Esophagus mucosa (tissue), 1 donor: ENCODE measurements around the gene PTPRN2. TPM values are rescaled to one million over a fixed set of nuclear protein-coding genes. Genes with fewer than 3 reads are reported as not detected.
"Not testable (repeated sequence)": the region's sequence is repeated elsewhere in the genome, so short reads cannot be mapped to it uniquely, and the experiment has no call there.

Source experiments
- ATAC-seq: fragments of 200-7000 bp; cut with Tn5 transposase; one replicate; pipeline ENCODE4 v1.9.1; 2020
- total RNA-seq: library from RNA; stranded (reverse); gene quantifications from one replicate; pipeline ENCODE4 v1.2.4, GENCODE V29; 2023
- donor health status: DM: yes; HTN: yes; CAD: no.

PTPRN2 gene
- 0.44 TPM for total RNA-seq

DNA sequence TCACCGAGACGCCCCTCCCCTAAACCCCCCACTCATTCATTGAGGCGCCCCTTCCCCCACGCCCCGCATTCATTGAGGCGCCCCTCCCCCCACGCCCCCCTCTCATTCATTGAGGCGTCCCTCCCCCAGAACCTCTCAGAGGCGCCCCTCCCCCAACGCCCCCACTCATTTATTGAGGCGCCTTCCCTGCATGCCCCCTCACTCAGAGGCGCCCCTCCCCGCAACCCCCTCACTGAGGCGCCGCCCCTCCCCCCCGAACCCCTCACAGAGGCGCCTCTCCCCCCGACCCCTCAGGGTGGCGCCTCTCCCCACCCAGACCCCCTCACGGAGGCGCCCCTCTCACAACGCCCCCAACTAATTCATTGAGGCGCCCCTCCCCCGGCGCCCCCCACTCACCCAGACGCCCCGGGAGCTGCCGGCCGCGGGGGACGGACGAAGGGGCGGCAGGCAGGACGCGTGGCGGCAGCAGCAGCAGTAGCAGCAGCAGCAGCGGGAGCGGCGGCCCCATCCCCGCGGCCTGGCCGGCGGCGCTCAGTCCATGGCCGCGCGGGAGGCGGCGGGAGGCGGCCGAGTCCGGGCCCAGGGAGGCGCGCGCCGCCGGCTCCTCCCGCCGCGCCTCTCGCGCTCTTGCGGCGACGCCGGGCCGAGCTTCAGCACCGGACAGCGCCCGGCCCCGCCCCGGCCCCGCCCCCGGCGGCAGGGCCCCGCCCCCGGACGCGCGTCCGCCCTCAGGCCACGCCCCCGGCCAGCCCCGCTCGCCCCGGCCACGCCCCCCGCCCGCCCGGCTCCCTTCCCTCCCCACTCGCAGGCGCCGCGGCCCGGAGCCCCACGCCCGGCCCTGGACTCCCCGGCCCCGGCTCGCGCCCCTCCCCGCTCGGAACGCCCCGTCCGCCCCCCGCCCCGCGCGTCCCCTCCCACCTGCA is at the start of gene PTPRN2:
Gene PTPRN2 (minus strand): TSS at position 662 of the 923 bp plus-strand sequence.
- ATAC-seq: peak; percentile 92

GRCh38 chr7:158633055-158633956 is 45.7 kb upstream of the PTPRN2 start:
- ATAC-seq: no peak

GRCh38 chr7:158631574-158632195 is 44.1 kb upstream of the PTPRN2 start:
- ATAC-seq: no peak

- ATAC-seq: not testable (repeated sequence)
Measured at GRCh38 chr7:158626289-158626688, 38.7 kb upstream of the PTPRN2 start.

GRCh38 chr7:158623241-158623640 is 35.6 kb upstream of the PTPRN2 start:
- no peak for ATAC-seq

DNA sequence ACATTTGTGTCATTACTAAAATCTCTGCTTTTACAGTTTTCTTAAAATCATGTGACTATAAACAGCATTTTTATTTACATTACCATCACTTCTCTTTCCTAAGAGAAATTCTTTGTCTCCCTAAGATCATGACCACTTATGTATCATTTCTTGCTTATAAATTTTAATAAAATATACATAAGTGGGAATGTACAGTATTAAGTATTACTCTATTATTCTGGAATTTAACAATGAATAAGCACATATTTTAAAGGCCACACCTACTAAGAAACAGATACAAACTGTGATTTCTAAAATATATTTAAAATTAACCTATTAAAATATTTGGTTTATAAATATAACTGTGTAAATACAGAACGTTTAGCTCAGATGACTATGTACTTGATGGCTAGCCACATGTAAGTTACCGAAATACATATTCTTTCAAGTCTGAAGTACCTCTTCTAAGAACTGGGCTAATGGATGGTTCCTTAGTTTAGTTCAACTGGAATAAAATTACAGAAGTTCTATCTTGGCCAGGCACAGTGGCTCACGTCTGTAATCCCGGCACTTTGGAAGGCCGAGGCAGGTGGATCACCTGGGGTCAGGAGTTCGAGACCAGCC is 33.3 kb upstream of the PTPRN2 start:
- ATAC-seq: no peak

DNA sequence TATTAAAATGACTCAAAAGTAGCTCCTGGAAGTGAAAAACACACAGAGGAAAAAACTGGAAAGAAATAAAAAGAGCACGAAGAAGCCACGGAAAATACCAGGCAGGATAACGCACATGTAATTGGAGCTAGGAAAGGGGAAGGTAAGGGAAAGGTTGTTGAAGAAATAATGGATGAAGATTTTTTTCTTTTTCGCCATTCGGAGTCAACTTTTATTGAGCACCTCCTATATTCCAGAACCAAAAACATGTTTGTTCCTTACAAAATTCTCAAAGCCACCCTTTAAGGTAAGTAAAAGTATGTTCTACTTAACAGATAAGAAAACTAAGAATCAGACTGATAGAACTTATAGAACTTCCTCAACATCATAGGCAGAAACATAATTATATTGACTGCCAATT is 32.8 kb upstream of the PTPRN2 start:
- no peak for ATAC-seq

DNA sequence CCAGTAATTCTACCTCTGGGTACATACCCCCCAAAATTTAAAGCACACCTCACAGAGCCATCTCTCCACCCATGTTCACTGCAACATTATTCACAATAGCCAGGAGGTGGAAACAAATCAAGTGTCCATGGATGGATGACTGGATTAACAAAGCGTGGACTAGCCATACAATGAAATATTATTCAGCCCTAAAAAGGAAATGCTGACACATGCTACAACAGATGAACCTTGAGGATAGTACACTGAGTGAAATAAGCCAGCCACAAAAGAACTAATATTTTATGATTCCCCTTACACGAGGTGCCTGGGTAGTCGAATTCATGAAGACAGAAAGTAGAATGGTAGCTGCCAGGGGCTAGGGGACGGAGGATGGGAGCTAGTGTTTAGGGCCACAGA is 31.1 kb upstream of the PTPRN2 start:
- ATAC-seq: no peak

DNA sequence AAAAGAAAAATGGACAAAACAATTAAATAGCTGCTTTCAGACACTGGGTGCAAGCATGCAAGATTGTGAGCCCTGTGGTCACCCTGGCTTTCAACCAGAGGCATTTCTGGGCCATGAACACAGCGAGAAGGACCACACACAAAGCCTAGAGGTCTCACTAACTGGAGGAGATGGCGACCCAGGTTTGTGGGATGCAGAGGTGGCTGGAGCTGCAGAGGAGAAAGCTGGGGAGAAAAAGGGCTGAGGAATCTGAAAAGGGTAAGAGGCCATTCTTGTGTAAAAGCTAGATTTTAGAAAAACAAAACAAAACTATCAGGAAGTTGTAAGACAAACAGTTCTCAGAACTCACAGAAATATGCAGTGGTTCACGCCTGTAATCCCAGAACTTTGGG is 30.1 kb upstream of the PTPRN2 start:
- no peak for ATAC-seq

DNA sequence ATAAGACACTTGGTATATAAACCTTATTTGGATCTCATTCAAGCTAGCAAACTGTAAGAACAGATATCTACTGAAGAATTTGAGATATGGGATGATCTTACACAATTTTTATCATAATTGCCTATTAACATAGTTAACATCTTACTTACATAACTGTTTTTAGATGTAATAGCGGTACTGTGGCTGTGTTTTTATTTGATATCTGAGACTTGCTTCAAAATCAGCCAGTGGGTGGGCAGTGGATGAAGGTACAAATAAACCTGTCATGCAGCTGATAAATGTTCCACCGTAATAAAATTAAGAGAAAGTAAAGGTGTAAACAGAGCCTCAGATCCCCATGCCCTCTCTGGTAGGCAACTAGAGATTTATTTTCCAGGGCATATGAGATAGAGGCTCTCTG is 28.4 kb upstream of the PTPRN2 start:
- no peak for ATAC-seq

DNA sequence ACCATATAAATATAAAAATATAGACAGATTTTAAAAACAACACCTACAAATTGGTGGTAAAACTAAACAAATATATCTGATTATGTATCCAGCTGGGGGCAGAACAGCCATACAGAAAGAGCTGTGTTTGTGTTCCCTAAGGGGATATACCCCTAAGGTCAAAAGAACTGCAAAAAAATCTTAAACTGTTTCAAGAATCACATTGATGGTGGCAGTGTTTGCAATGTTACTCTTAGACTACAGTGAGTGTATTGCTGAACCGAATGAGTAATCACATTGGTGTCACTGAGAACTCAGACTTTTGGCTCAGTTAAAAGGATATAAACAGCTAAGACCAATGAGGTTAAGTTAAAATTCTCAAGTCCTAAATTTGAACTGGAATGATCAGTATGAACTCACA is 27.1 kb upstream of the PTPRN2 start:
- no peak for ATAC-seq

GRCh38 chr7:158613481-158613880 is 25.9 kb upstream of the PTPRN2 start:
- ATAC-seq: no peak

GRCh38 chr7:158612546-158612945 is 24.9 kb upstream of the PTPRN2 start:
- ATAC-seq: no peak

- no peak for ATAC-seq
Measured at GRCh38 chr7:158611541-158611940, 23.9 kb upstream of the PTPRN2 start.

DNA sequence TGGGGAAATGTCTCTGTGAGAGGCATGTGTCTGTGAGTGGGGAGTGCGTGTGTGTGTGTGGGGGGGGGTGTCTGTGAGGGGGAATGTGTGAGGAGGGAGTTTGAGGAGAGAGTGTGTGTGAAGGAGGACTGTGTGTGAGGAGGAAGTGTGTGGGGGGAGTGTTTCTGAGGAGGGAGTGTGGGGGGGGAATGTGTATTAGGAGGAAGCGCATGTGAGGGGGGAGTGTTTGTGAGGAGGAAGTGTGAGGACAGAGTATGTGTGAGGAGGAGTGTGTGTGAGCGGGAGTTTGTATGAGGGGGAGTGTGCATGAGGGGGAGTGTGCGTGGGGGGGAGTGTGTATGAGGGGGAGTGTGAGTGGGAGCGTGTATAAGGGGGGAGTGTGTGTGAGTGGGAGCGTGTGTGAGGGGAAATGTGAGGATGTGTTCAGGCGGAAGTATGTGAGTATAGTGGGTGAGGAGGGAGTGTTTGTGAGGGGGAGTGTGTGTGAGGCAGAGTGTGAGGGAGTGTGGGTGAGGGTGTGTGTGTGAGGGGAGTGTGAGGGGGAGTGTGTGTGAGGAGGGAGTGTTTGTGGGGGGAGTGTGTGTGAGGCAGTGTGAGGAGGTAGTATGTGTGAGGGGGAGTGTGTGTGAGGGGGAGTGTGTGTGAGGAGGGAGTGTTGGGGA is 21.8 kb upstream of the PTPRN2 start:
- ATAC-seq: no peak

GRCh38 chr7:158607563-158607962 is 19.9 kb upstream of the PTPRN2 start:
- no peak for ATAC-seq

DNA sequence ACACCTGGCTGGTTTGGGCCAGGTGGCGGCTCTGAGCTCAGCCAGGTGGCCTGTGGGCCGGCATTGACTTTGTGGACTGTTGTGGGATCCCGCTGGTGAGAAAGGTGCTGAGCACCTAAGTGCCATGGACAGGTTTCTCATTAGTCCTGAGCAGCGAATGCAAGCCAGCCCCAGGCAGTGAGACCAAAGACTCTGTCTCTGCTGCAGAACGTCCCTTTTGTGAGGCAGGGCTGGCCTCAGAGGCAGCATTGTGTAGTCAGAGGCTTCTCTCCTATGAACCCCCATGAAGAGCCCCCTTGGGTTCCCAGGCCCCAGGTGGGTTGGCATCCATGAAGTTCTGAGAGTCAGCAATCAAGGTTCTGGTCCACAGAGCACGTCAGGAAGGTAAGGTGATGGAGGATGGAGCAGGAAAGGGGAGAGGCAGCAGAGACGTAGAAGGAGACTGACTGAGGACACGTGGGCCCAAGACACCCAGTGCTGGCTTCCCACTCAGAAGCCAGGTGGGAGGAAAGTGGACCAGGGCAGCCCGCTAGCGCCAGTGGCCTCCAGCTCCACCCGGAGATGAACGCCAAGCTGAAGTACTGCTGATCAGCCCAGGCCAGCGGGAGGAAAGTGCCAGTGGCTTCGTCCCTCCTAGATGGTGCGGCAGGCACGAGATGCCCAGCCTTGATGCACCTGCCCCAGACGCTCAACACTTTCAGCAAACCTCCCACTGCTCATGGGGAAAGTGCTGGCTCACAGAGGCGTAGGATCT is 19.2 kb upstream of the PTPRN2 start:
- ATAC-seq: no peak

GRCh38 chr7:158606129-158606528 is 18.5 kb upstream of the PTPRN2 start:
- no peak for ATAC-seq

- ATAC-seq: peak; percentile 11
Measured at GRCh38 chr7:158603773-158604755, 16.4 kb upstream of the PTPRN2 start.
